ENCODE data around the gene MLN.

DNA sequence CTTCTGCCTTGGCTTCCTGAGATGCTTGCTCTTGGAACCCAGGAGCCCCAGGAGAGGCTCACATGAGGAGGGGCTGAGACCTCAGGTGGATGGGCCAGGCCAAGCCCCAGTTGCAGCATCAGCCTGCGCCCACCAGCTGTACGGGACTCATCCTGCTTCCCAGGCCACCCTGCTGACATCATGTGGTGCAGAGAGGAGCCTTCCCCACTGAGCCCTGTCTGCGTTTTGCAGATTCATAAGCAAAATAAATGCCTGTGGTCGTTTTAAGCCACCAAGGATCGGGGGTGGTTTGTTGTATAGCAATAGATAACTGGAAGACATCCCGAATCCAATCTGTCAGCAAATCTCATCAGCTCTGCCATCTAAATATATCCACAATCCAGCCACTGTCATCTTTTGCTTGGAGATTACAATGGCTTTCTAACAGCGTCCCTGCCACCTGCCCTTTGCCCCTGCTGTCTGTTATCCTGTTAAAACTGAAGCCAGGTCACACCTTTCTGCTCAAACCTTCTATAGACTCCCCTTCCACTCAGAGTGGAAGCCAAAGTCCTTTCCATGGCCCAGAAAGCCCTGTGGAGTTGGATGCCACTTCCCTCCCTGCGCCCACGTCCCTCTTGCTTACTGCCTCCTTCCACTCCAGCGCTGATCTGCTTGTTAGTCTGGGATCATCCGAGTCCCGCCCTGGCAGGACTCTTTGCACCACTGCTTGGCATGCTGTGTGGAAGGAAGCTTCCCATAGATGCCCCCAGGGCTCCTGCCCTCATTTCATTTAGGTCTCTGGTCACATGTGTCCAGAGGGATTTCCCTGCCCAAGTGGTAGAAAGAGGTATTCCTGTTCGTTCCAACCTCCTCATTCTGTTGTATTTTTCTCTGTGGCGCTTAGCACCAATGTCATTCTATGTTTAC lies 24.0 kb upstream of the MLN start:
- TF ChIP-seq, protein P1, sequence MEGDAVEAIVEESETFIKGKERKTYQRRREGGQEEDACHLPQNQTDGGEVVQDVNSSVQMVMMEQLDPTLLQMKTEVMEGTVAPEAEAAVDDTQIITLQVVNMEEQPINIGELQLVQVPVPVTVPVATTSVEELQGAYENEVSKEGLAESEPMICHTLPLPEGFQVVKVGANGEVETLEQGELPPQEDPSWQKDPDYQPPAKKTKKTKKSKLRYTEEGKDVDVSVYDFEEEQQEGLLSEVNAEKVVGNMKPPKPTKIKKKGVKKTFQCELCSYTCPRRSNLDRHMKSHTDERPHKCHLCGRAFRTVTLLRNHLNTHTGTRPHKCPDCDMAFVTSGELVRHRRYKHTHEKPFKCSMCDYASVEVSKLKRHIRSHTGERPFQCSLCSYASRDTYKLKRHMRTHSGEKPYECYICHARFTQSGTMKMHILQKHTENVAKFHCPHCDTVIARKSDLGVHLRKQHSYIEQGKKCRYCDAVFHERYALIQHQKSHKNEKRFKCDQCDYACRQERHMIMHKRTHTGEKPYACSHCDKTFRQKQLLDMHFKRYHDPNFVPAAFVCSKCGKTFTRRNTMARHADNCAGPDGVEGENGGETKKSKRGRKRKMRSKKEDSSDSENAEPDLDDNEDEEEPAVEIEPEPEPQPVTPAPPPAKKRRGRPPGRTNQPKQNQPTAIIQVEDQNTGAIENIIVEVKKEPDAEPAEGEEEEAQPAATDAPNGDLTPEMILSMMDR (IDR thresholded peaks at IDR 0.05), result no peak
- no peak for TF ChIP-seq POLR2A (IDR thresholded peaks at IDR 0.05)
